HepG2 (cell line): ENCODE data around the gene CHD9NB. TPM values are rescaled to one million over a fixed set of nuclear protein-coding genes. Genes with fewer than 3 reads are reported as not detected.

Experiments
- ARID5B ChIP-seq: IDR thresholded peaks from 2 replicates; pipeline ENCODE4 v1.4.0; 2020; ENCODE audit warnings: mild to moderate bottlenecking, missing genetic modification reagents
- CSRNP1 ChIP-seq: sonication (generic); formaldehyde crosslinking; IDR thresholded peaks from 2 replicates; pipeline ENCODE4 v1.8.1; 2023; ENCODE audit warnings: mild to moderate bottlenecking, missing genetic modification reagents
- HNF4G ChIP-seq, 2 experiments: sonication (generic) in 1 of 2; formaldehyde crosslinking in 1 of 2; IDR thresholded peaks; 2 replicates each; pipeline versions ENCODE4 v1.4.0 to v1.6.1; 2011 to 2020; ENCODE audit warnings: borderline replicate concordance in 2 of 2, low read depth in 2 of 2, mild to moderate bottlenecking in 2 of 2, low read length in 1 of 2, missing genetic modification reagents in 1 of 2, moderate library complexity in 1 of 2
- IRX3 ChIP-seq: sonication (generic); formaldehyde crosslinking; IDR thresholded peaks from 2 replicates; pipeline ENCODE4 v1.8.1; 2023; ENCODE audit warnings: mild to moderate bottlenecking, low read depth, missing genetic modification reagents, borderline replicate concordance
- PREB ChIP-seq: sonication (generic); formaldehyde crosslinking; IDR thresholded peaks from 2 replicates; pipeline ENCODE4 v1.4.0; 2020; ENCODE audit warnings: missing genetic modification reagents
- RFX3 ChIP-seq: IDR thresholded peaks from 2 replicates; pipeline ENCODE4 v1.6.1; 2016; ENCODE audit warnings: missing biosample characterization, missing genetic modification reagents
- SIX1 ChIP-seq: sonication (generic); formaldehyde crosslinking; IDR thresholded peaks from 2 replicates; pipeline ENCODE4 v1.4.0; 2020; ENCODE audit warnings: missing genetic modification reagents, borderline replicate concordance
- ZFX ChIP-seq: sonication (generic); formaldehyde crosslinking; IDR thresholded peaks from 2 replicates; pipeline ENCODE4 v1.4.0; 2020; ENCODE audit warnings: mild to moderate bottlenecking, low read depth, missing genetic modification reagents, moderate library complexity
- ZNF224 ChIP-seq: sonication (generic); formaldehyde crosslinking; IDR thresholded peaks from 2 replicates; pipeline ENCODE4 v1.5.0; 2020; ENCODE audit warnings: mild to moderate bottlenecking, missing genetic modification reagents
- ZNF513 ChIP-seq: sonication (generic); formaldehyde crosslinking; conservative IDR thresholded peaks from 2 replicates; pipeline ENCODE4 v1.5.0; 2020; ENCODE audit warnings: missing genetic modification reagents
- ZNF569 ChIP-seq: sonication (generic); formaldehyde crosslinking; IDR thresholded peaks from 2 replicates; pipeline ENCODE4 v1.5.0; 2020; ENCODE audit warnings: mild to moderate bottlenecking, missing genetic modification reagents, moderate library complexity, borderline replicate concordance
- ZNF660 ChIP-seq: sonication (generic); formaldehyde crosslinking; IDR thresholded peaks from 2 replicates; pipeline ENCODE4 v1.5.1; 2020; ENCODE audit warnings: mild to moderate bottlenecking, low read depth, missing genetic modification reagents, borderline replicate concordance
- ZNF790 ChIP-seq: sonication (generic); formaldehyde crosslinking; IDR thresholded peaks from 2 replicates; pipeline ENCODE4 v1.8.0; 2022; ENCODE audit warnings: missing genetic modification reagents, mild to moderate bottlenecking, borderline replicate concordance
- ZNF891 ChIP-seq: sonication (generic); formaldehyde crosslinking; IDR thresholded peaks from 2 replicates; pipeline ENCODE4 v1.5.0; 2020; ENCODE audit warnings: mild to moderate bottlenecking, missing genetic modification reagents
- polyA plus RNA-seq, 8 experiments: library from polyadenylated mRNA; depleted of rRNA in 3 of 8; stranded (reverse) in 7 of 8; unstranded in 1 of 8; fragments of >200 nt; fragmentation: Illumina TruSeq in 4 of 8; extraction: Trizol in 4 of 8; gene quantifications; 2 replicates each; pipeline versions ENCODE4 v1.2.1 to v1.2.3, GENCODE V29; 2011 to 2016; ENCODE audit warnings: low read depth in 4 of 8, missing spikeins in 1 of 8, mixed read lengths in 1 of 8; ENCODE audit not compliant: insufficient read depth in 1 of 8
- total RNA-seq, 5 experiments: library from RNA; depleted of rRNA; stranded (reverse); fragments of >200 nt; fragmentation: Illumina TruSeq; extraction: Trizol; gene quantifications; 2 replicates each; pipeline ENCODE4 v1.2.3, GENCODE V29; 2016; ENCODE audit warnings: low read depth in 1 of 5

CHD9NB gene
- total and polyA plus RNA-seq, 2 of the 13 experiments (the other 11 are each of a cell fraction or from before 2014, with no cell fraction given): 0.17 to 0.18 TPM

- TF ChIP-seq IRX3 (CRISPR knock-in tag): no peak
- 0 out of 2 replicates have a peak, but pooled peaks have one; percentile 11 for TF ChIP-seq ZFX (CRISPR knock-in tag)
- TF ChIP-seq ZNF569 (CRISPR knock-in tag): no peak
- TF ChIP-seq ZNF790 (CRISPR knock-in tag): no peak; the same call in 1 of the 2 replicates
- no peak for TF ChIP-seq PREB
- TF ChIP-seq RFX3 (CRISPR knock-in tag): no peak
- no peak for TF ChIP-seq ZNF660 (CRISPR knock-in tag)
- TF ChIP-seq ZNF224 (CRISPR knock-in tag): 0 out of 2 replicates have a peak, but pooled peaks have one; percentile 7
- peak; percentile 4; the same call in 1 of the 2 replicates for TF ChIP-seq ZNF891 (CRISPR knock-in tag)
- TF ChIP-seq HNF4G (IDR thresholded peaks at IDR 0.05; ENCODE audit: borderline replicate concordance, low read depth, low read length): no peak
- 0 out of 2 replicates have a peak, but pooled peaks have one; percentile 23 for TF ChIP-seq HNF4G (CRISPR knock-in tag; IDR thresholded peaks at IDR 0.05; ENCODE audit: borderline replicate concordance, low read depth)
- TF ChIP-seq SIX1 (CRISPR knock-in tag): no peak
- TF ChIP-seq CSRNP1 (CRISPR knock-in tag): no peak
- no peak for TF ChIP-seq ARID5B (CRISPR knock-in tag)
- no peak for TF ChIP-seq ZNF513
Measured at GRCh38 chr16:53098526-53099317, 46.0 kb upstream of the CHD9NB start (continued).
